ENCODE data around the gene ST6GALNAC2. TPM values are rescaled to one million over a fixed set of nuclear protein-coding genes. Genes with fewer than 3 reads are reported as not detected.

The ST6GALNAC2 gene
- total RNA-seq, 1 donor = 2.3 TPM

DNA sequence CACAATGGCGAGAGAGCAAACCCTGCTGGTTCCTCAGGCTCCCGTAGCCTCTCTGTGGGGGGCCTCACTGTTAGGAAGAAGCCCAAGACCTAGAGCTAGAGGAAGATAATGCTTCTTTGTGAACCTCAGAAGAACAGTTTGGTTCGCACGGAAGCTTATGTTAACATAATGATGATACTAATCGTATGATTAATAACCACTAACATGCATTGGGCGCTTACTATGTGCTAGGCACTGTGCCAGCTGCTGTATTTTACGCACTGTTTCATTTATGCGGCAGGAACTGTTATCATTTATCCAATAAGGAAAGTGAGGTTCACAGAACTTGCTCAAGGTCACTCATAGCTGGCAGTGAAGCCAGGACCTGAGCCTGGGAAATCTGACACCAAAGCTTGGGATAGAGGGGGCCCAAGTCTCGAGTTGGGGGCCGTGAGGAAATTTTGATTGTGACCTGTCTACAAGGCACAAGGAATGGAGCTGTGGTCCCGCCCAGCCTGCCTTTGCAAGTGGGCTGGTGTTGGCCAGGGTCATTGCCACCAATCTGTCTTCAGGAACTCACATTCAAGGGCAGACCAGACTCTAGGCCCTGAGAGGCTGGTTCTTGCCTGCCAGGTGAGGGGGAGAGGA lies 39.0 kb downstream of the ST6GALNAC2 start:
- H3K4me3 ChIP-seq (ENCODE audit: low read length) = no peak overlapping the region
- no peaks in the 10 kb centered on the region for H3K9me3 ChIP-seq (ENCODE audit: low read depth, low read length)
- H3K4me1 ChIP-seq (ENCODE audit: insufficient read depth, low read length) = peaks cover 18% of the 10 kb centered on the region
- H3K27me3 ChIP-seq (ENCODE audit: insufficient read depth, low read length) = no peaks in the 10 kb centered on the region

DNA sequence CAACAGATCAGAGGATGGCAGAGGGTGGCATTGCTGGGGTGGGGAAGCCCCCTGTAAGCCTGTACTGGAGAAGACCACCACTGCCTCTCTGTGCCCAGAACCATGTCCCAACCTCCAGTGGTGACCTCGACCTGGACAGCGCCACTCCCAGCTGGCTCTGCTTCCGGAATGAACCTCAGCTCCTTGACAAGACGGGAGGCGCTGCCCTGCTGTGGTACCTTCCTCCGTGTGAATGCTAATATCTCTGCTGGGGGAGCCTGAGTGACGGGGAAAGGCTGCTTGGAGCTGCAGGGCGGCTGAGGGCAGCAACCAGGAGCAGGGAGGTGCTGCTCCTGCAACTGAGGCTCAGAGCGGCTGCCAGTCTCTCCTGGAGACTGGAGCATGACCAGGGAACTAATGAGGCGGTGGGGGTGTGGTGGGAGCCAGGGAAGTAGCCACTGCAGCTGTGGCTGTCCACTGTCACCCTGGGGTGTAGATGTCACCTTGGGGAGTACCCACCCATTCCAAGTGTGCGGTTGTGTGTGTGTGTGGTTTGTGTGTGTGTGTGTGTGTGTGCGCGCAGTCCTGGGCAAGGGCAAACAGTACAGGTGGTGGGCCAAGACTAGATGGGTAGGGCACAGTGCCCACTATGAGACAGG lies 39.6 kb downstream of the ST6GALNAC2 start:
- Histone ChIP-seq H3K27me3 (ENCODE audit: insufficient read depth, low read length) (no peaks in the 10 kb centered on the region), H3K9me3 (ENCODE audit: low read depth, low read length) (no peaks in the 10 kb centered on the region), H3K4me1 (ENCODE audit: insufficient read depth, low read length) (peaks cover 12% of the 10 kb centered on the region), H3K4me3 (ENCODE audit: low read length) (no peak overlapping the region)

DNA sequence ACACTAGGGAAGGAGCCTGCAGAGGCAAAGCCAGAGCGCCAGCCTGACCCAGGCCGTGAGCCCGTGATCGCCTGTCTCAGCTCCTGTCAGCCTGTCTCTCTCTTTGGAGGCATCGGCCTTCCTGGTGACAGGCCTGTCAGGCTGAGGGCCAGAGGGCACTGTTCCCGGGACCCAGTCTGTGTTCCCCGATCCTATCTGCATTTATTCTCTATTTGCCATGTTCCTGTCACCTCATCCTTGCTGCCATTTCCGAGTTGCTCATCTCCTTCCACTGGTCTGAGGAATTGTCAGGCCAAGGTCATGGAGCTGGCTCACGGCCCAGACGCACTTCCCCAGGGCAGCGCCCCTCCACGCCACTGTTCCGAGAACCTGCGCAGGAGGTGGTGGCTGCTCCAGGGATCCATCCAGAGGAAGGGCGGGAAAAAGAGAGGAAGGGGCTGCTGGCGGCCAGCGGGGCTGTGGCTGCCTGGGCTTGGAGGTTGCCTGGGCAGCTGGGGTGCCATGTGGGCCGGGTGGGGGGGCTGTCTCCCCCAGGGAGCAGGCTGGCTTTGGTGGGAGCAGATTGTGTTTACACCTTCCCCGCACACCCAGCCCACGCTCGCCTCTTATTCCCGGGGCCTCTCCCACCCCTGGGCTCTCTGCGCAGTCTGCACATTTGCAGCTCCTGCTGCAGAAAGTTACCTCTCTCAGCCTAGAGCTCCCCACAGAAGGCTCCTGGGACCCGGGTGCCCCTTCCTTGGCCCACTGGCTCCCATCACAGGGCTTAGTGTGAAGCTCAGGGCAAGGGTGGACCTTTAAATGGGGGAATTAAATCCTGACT lies 40.9 kb downstream of the ST6GALNAC2 start:
- no peak overlapping the region for H3K4me3 ChIP-seq (ENCODE audit: low read length)
- peaks cover 15% of the 10 kb centered on the region for H3K4me1 ChIP-seq (ENCODE audit: insufficient read depth, low read length)
- H3K9me3 ChIP-seq (ENCODE audit: low read depth, low read length) = no peaks in the 10 kb centered on the region
- peaks cover 5% of the 10 kb centered on the region for H3K27me3 ChIP-seq (ENCODE audit: insufficient read depth, low read length)

DNA sequence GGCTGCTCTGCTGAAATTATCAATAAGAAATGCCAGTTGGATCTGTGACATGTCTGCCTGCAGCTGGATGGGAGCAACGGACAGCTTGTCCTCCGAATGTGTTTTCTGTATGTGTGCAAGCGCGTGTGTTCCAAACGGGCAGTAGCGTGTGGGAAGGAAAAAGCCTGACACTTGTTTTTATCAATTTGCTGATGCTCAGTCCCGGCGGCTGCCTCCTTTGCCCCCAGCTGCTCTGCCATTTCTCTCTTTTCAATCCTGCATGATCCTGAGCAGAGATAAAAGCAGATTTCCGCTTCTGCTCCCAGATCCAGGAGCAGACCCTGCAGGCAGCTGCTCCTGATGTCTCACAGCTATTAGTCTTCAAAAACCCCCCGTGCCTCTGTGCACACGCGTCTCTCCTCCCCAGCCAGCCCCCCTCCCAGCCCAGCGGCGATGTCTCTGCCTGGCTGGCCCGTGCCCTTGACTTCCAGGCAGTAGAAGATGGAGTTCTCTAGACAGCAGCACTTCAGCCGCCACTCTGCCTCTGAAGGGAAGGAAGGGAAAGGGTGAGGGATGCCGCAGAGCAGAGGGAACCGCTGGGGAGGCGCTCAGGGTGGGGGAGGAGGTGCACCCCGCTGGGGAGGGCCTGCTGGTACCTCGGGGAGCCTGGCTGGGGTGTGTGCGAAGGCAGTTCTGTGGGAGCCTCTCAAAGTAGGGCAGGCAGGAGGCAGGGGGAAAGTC lies 41.7 kb downstream of the ST6GALNAC2 start:
- H3K4me3 ChIP-seq (ENCODE audit: low read length) = no peak overlapping the region
- H3K4me1 ChIP-seq (ENCODE audit: insufficient read depth, low read length) = peaks cover 15% of the 10 kb centered on the region
- no peaks in the 10 kb centered on the region for H3K9me3 ChIP-seq (ENCODE audit: low read depth, low read length)
- H3K27me3 ChIP-seq (ENCODE audit: insufficient read depth, low read length) = peaks cover 12% of the 10 kb centered on the region

DNA sequence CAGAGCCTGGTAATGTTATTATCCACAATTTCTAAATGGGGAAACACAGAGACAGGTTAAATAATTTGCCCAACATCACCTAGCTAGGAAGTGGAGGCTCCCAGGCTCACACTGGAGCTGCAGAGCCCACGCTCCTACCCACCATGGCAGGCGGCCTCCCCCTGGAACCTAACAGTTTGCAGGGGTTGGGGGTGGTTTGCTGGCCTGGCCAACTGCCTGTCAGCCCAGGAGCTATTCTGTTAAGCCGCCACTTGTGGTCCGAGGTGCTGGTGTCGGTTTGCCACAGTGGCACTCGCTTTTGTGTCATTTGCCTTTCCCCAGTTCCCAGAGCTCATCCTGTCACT lies 42.2 kb downstream of the ST6GALNAC2 start:
- Histone ChIP-seq H3K9me3 (ENCODE audit: low read depth, low read length) (no peaks in the 10 kb centered on the region), H3K4me1 (ENCODE audit: insufficient read depth, low read length) (peaks cover 15% of the 10 kb centered on the region), H3K4me3 (ENCODE audit: low read length) (no peak overlapping the region), H3K27me3 (ENCODE audit: insufficient read depth, low read length) (peaks cover 18% of the 10 kb centered on the region)

DNA sequence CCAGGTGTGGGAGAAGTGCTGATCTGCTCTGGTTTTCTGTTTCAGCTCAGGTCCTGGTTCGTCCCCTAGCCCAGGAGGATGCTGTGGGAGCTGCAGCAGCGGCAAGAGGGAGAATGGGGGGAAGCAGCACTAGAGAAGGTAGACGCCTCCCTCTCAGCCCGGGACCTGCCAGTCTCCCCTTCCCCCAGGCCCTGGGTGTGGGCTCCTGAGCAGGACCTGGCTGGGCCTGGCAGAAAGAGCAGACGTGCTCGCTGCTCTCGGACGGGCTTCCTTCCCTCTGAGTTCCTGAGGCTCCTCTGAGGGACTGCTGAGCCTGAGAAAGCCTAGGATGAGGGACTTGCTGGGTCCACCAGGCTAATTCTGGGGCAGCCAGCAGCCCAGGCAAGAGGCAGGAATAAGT lies 42.7 kb downstream of the ST6GALNAC2 start:
- H3K27me3 ChIP-seq (ENCODE audit: insufficient read depth, low read length) = peaks cover 23% of the 10 kb centered on the region
- no peak overlapping the region for H3K4me3 ChIP-seq (ENCODE audit: low read length)
- H3K9me3 ChIP-seq (ENCODE audit: low read depth, low read length) = no peaks in the 10 kb centered on the region
- H3K4me1 ChIP-seq (ENCODE audit: insufficient read depth, low read length) = peaks cover 20% of the 10 kb centered on the region

DNA sequence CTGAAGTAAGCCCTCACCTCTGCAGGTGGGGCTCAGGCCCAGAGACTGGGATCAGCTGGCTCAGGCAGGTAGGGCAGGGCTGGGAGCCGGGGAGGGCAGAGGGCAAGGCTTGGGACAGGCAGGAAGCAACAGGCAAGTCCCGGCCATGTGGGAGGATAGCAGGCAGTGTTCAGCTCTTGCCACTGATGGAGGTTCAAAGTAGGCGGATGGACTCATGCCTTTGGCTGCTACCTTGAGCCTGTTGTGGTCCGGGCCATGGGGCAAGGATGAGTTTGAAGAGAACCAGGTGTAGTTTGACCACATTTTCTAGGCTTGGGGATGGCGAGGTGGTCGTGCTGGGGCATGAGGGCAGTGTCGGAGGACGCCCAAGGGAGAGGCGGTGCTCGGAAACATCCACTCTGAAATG lies 43.1 kb downstream of the ST6GALNAC2 start:
- peaks cover 23% of the 10 kb centered on the region for H3K27me3 ChIP-seq (ENCODE audit: insufficient read depth, low read length)
- H3K4me3 ChIP-seq (ENCODE audit: low read length) = no peak overlapping the region
- peaks cover 23% of the 10 kb centered on the region for H3K4me1 ChIP-seq (ENCODE audit: insufficient read depth, low read length)
- H3K9me3 ChIP-seq (ENCODE audit: low read depth, low read length) = no peaks in the 10 kb centered on the region

DNA sequence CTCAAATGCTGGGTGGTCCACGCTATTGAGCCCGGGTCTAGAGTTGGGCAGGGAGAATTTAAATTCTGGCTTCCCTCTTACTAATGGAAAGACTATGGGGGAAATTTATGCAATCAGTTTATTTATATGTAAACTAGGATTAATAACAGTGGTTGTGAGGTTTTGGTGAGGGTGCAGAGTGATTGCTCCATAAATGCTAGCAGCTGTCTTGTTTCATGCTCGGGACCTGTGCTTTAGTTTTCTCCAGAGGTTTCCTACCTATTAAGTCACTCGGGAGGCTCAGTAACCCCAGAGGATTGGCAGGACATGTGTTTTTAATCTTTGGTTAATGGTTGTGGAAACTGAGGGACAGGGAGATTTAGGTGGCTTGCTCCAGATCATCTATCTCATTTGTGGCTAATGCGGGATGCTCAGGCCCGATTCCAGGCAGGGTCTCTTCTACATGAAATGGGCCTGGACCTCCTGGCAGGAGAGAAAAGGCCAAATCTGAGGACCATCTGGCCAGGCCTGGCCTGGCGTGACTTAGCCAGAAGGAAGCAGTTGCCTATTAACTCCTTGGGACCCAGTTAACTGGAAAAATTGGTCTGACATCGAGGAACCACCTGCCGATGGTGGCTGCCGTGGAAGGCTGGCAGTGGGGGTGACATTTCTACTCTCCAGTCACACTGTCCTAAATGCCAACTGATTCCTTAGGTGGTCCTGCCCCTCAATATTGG lies 43.8 kb downstream of the ST6GALNAC2 start:
- Histone ChIP-seq H3K4me1 (ENCODE audit: insufficient read depth, low read length) (peaks cover 18% of the 10 kb centered on the region), H3K27me3 (ENCODE audit: insufficient read depth, low read length) (peaks cover 26% of the 10 kb centered on the region), H3K9me3 (ENCODE audit: low read depth, low read length) (no peaks in the 10 kb centered on the region)

DNA sequence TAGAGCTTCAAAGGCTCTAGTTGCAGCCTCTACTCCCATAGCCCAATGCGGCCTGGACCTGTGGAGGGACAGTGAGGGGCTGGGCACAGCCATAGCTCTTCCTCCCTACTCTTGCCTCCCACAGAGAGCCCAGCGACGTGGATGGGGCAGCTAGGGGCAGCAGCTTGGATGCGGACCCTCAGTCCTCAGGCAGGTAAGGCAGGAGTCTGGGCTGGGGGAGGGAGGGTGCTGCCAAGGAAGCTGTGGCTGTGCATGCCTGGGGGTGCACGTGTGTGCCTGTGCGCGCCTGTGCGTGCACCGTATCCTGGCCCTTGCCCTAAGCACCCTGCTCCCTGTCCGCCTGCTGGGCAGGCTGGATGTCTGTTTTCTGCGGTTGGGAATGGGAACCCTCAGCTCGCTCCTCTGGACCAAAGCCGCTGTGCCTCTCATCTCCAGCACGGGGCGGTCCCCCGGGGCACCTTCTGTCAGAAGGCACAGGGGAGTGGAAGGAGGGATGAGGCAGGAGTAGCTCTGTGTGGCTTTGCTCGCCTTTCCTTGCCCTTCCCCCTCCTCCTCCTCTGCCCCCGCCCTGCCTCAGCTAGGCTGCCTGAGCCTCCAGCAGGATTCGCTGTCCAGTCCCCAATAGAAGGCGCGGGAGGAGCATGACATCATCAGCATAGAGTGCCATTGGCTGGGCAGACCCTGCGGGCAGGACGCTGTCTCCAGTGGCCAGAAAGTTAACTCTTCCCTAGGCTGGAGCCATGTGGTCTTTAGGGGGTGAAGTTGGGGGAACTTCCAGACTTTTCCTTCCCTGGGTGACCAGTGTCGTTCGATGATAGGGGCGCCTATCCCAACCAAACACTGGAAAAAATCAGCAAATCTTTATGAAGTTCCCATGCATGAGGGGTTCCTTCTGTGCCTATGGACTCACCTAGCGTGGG lies 45.0 kb downstream of the ST6GALNAC2 start:
- H3K9me3 ChIP-seq (ENCODE audit: low read depth, low read length) = no peaks in the 10 kb centered on the region
- H3K4me1 ChIP-seq (ENCODE audit: insufficient read depth, low read length) = peaks cover 17% of the 10 kb centered on the region
- H3K4me3 ChIP-seq (ENCODE audit: low read length) = no peak overlapping the region
- peaks cover 32% of the 10 kb centered on the region for H3K27me3 ChIP-seq (ENCODE audit: insufficient read depth, low read length)

More for the DNA sequence above, 43.8 kb downstream of the ST6GALNAC2 start:
- no peak overlapping the region for H3K4me3 ChIP-seq (ENCODE audit: low read length)

DNA sequence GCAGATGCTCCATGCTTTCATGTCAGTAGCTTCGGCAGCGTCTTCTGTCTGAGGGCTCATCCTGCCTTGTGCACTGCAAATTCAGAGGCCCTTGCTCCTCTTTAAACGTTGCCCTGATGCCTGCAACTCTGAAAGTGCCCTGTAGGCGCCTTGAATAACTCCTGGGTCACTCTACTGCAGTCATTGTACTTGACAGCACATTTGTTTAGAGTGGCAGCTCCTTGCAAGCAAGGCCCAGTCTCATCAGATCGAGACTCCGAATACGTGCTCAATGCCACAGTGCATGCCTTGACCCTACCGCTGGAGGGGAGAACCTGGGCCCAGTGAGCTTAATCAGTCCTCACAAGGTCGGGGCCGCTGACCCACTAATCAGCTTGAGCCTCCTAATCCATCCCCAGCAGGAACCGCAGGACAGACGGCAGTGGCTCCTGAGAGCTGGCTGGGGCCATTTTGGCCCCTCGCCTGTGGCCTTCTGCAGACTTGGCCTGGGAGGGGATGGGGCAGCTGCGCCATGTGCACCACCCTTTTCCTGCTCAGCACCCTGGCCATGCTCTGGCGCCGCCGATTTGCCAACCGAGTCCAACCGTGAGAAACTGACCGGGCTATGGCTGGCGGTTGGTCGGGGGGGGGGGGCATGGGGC lies 45.9 kb downstream of the ST6GALNAC2 start, which contains the start of gene PRCD:
PRCD (plus strand) TSS at position 414 of the 641 bp plus-strand sequence; CDS start at position 512, 98 bp downstream.
- H3K27me3 ChIP-seq (ENCODE audit: insufficient read depth, low read length) = peaks cover 32% of the 10 kb centered on the region
- no peak within 1 kb of the TSS for H3K4me3 ChIP-seq (ENCODE audit: low read length)
- H3K9me3 ChIP-seq (ENCODE audit: low read depth, low read length) = no peaks in the 10 kb centered on the region
- peaks cover 17% of the 10 kb centered on the region for H3K4me1 ChIP-seq (ENCODE audit: insufficient read depth, low read length)

DNA sequence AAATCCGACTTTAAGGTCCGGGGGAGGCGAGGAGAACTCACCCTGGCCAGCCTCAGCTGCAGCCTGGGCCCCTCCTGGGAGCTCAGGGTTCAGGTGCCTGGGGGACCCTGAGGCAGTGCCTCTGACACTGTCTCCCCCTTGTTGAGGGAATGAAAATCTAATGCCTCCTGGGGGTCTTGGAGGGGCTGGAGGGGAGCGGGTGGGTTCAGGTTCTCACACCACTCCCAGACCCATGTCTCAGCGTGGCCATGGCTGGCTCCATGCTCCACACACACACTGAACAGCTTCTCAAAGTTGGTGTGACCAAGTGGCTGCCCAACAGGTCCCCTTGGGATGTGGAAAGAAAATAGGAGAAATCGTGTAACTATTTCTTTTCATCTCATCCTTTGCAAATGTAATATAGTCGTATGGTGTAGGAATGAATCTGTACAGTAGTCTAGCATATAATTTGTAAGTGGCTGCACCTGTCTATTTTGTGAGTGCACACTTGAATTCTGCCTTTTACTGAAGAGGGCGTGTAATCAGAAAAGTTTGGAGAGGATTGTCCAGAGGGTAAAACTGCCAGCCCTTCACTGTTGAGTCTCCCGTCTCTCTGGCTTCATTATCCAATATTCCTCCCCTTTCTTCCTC lies 46.6 kb downstream of the ST6GALNAC2 start:
- peaks cover 32% of the 10 kb centered on the region for H3K27me3 ChIP-seq (ENCODE audit: insufficient read depth, low read length)
- peaks cover 17% of the 10 kb centered on the region for H3K4me1 ChIP-seq (ENCODE audit: insufficient read depth, low read length)
- H3K9me3 ChIP-seq (ENCODE audit: low read depth, low read length) = no peaks in the 10 kb centered on the region
- H3K4me3 ChIP-seq (ENCODE audit: low read length) = no peak overlapping the region

DNA sequence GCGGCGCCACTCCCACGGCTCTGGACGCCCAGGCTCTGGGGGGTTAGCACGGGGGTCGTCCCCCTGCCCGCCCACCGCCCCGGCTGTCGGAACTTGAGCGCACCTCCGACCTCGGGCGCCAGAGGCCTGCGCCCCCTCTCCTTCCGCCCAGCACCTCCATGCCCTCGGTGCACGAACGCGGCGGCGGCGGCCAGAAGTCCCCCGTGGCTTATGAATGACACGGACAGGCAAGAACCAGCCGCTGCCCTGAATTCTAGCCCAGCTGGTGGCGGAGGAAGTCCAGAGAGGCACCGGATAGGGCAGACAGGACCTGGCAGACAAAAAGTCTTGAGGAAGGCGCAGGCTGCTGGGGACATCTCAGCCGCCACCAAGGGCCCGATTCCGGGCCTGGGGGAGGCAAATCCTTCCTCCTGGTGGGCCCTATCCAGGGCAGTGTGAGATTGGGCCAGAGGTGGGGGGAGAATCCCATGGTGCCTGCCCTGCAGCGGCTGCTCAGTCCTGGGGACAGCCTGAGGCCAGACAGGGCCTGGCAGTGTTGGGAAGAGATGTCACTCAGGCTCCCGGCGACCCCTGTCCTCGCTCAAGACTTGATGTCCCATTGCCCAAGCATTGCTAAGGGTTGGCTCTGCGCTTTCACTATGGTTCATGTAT lies 47.3 kb downstream of the ST6GALNAC2 start:
- peaks cover 17% of the 10 kb centered on the region for H3K4me1 ChIP-seq (ENCODE audit: insufficient read depth, low read length)
- peaks cover 32% of the 10 kb centered on the region for H3K27me3 ChIP-seq (ENCODE audit: insufficient read depth, low read length)
- H3K4me3 ChIP-seq (ENCODE audit: low read length) = no peak overlapping the region
- H3K9me3 ChIP-seq (ENCODE audit: low read depth, low read length) = no peaks in the 10 kb centered on the region
